HG03095 (cell line): ENCODE results near the gene ZNF808.
"Not testable (repeated sequence)": the region's sequence is repeated elsewhere in the genome, so short reads cannot be mapped to it uniquely, and the experiment has no call there.

ENCODE experiments used
- ATAC-seq: cut with Tn5 transposase; IDR thresholded peaks from one replicate; pipeline ENCODE4 v1.9.1; 2021; ENCODE audit warnings: moderate library complexity; ENCODE audit not compliant: unreplicated experiment

Gene ZNF808

DNA sequence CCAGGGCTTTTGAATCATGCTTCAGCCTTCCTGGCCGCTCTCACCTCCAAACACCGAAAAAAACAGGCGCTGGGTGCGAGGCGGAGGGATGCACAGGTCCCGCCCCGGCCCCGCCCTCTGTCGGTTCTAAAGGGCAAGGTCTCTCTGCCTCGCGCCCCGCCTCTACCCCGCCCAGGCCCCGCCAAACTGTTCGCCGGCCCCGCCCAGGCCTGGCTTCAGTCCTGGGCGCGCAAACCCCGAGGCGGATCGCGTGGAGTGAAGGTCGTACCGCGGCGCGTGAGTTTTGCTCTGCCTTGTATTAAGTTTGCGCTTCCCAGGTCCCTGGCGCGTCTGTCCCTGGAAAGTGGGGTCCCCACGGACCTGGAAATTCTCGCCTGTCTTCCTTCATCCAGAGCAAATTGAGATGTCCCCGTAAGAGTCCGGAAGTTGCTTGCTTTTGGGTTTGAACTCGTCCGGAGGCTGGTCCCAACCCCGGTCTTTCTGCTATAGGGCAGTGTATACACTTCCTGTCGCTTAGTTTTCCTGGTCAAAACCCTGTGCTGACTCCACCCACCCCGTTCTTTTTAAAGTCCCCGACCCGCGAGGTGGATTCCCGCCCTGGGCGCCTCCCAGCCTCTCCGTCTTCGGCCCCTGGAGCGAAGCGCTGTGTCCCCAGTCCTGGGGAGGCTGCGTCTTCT is 8.4 kb downstream of the ZNF808 start:
- peak; percentile 73 for ATAC-seq

DNA sequence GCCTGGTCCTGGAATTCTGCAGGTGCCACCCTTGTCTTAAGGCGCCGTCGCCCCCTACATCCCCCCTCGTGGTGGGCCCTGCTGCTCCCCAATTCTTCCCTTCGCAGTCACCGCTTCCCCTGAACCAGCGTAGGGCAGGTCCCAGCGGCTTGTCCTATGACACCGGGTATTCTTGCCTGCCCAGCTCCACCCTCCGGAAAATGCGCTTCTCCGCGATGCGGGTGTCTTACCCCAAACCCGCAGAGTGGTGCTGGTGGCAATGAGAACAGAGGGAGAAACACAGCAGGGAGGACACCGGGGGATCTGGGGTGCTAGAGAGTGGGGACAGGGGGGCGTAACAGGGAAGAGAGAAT is 9.0 kb downstream of the ZNF808 start:
- ATAC-seq = no peak

DNA sequence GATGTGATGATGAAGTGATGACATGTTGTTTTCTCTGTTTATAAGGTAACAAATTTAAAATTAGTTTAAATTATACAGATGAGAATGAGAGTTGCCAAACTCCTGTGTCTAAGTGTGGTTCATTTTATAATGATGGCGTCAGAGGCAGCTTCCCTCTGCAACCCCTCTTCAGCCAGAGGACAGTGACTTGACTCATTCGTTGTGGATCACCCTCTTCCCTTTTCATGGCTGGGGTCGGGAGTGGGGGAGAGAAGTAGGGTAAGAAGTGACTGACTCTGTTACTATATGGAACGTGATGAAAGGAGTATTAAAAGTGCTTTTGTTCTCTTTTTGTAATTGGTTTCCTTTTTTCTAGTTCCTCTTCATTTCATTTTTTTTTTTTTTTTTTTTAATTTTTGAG is 11.3 kb downstream of the ZNF808 start:
- not testable (repeated sequence) for ATAC-seq

DNA sequence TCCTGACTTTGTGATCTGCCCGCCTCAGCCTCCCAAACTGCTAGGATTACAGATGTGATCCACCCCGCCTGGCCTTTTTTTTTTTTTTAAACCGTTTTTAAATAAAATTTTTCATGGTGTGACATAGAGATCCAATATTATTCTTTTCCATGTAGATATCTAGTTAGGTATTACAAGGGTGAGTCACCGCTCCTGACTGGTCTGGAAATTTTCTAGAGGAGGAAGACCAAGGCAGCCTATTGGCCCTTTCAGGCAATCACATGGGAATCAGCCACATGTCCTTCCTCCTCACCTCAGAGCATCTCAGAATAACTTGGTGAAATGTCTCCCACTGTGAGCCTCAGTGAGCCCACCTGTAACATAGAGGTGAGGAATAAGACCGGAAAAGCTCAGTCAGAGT is 13.7 kb downstream of the ZNF808 start:
- ATAC-seq = not testable (repeated sequence)

DNA sequence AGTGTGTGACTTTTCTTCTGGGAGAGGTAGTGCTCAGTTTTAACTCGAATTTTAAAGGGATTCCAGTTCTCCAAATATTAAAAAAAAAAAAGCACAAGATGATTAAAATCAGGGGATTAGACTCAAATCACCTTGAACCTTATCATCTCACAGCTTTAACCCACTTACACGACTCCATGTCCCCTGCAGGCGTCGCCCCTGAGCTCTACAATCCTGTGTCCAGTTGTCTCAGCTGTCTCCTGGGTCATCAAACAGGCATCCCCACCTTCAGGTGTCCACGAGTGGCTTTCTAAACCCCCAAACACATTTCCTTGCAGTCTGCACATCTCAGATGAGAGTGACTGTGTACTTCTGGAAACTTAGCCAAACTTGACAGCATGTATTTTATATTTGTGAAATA is 14.1 kb downstream of the ZNF808 start:
- no peak for ATAC-seq

DNA sequence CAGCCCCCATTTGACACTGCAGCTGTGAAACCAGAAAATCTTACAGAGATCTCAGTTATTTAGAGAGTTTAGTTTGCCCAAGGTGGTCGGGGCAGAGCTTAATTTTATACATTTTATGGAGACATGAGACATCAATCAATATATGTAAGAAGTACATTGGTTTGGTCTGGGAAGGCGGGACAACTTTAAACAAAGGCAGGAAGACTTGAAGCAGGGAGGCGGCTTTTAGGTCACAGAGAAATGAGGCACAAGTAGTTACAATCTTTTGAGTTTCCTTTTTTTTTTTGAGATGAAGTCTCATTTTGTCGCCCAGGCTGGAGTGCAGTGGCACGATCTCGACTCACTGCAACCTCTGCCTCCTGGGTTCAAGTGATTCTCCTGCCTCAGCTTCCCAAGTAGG is 15.1 kb downstream of the ZNF808 start:
- not testable (repeated sequence) for ATAC-seq

DNA sequence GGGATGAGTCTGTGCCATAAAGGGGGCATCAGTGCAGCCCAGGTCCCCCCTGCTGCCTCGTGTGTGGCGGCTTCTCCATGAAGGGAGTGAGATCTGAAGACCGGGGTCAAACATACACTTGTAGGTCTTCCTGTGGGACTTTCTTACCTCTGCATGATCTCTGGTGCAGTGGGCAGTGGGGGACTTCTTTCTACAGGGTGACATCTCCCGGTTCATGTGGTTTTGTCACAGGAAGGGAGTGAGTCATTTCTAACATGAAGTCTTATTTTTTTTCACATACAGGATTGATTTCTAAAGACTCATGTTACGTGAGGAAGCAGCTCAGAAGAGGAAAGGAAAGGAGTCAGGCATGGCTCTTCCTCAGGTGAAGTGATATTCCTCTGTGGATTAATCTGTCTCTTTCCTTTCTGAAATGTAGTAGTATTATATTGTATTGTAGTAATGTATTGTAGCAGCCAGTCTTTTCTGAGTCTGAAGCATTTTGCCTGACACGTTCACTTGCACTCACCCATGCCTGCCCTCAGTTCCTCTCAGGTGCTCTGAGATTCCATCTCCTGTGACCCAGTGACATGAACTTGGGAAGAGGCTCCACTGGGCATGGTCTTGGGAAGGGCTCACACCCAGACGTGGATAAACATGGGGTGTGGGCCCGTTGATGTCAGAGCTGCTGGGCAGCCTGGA is 15.7 kb downstream of the ZNF808 start:
- no peak for ATAC-seq

DNA sequence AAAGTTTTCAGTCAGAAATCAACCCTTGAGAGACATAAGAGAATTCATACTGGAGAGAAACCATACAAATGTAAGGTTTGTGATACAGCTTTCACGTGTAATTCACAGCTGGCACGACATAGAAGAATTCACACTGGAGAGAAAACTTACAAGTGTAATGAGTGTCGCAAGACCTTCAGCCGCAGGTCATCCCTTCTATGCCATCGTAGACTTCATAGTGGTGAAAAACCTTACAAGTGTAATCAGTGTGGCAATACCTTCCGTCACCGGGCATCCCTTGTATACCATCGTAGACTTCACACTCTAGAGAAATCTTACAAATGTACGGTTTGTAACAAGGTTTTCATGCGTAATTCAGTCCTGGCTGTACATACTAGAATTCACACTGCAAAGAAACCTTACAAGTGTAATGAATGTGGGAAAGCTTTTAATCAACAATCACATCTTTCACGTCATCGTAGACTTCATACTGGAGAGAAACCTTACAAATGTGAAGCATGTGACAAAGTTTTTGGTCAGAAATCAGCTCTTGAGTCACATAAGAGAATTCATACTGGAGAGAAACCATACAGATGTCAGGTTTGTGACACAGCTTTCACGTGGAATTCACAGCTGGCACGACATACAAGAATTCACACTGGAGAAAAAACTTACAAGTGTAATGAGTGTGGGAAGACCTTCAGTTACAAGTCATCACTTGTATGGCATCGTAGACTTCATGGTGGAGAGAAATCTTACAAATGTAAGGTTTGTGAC is 26.9 kb downstream of the ZNF808 start:
- ATAC-seq = no peak

DNA sequence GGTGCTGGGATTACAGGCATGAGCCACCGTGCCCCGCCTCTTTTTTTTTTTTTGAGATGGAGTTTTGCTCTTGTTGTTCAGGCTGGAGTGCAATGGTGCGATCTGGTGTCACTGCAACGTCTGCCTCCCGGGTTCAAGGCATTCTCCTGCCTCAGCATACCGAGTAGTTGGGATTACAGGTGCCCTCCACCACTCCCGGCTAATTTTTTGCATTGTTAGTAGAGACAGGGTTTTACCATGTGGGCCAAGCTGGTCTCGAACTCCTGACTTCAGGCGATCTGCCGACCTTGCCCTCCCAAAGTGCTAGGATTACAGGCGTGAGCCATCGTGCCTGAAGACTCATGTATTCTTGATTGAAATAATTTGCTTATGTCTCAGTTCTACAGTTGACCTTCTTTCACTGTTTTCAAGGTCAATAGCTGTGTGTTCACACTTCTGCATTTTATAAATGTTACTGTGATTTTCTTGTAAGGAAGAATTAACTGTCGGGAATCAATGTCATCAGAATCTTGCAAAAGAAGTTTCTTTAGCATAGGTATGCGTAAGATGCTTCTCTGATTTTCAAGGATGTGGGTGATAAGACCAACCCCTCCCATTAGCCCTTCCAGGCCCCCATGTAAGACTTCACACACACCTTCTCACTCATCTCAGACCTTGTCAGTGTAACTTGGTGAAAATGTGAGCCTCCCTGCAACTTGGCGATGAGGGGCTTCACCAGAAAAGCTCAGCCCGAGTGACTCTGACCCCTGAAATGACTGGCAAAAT is 29.9 kb downstream of the ZNF808 start:
- no peak for ATAC-seq

DNA sequence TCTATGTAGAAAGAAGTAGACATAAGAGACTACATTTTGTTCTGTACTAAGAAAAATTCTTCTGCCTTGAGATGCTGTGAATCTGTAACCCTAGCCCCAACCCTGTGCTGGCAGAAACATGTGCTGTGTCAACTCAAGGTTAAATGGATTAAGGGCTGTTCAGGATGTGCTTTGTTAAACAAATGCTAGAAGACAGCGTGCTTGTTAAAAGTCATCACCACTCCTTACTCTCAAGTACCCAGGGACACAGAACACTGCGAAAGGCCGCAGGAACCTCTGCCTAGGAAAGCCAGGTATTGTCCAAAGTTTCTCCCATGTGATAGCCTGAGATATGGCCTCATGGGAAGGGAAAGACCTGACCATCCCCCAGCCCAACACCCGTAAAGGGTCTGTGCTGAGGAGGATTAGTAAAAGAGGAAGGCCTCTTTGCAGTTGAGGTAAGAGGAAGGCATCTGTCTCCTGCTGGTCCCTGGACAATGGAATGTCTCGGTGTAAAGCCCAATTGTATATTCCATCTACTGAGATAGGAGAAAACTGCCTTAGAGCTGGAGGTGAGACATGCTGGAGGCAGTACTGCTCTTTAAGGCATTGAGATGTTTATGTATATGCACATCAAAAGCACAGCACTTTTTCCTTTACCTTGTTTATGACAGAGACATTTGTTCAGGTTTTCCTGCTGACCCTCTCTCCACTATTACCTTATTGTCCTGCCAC is 31.4 kb downstream of the ZNF808 start:
- ATAC-seq = not testable (repeated sequence)

DNA sequence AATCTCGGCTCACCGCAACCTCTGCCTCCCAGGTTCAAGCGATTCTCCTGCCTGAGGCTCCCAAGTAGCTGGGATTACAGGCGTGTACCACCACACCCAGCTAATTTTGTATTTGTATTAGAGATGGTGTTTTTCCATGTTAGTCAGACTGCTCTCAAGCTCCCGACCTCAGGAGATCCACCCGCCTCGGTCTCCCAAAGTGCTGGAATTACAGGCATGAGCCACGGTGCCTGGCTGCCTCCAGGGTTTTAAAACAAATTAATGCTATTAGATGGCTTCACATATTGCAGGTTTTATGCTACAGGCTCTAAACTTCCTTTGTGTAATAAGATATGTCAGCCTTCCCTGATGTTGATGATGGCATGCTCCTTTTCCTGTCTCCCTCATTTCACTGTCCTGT is 34.1 kb downstream of the ZNF808 start:
- not testable (repeated sequence) for ATAC-seq

DNA sequence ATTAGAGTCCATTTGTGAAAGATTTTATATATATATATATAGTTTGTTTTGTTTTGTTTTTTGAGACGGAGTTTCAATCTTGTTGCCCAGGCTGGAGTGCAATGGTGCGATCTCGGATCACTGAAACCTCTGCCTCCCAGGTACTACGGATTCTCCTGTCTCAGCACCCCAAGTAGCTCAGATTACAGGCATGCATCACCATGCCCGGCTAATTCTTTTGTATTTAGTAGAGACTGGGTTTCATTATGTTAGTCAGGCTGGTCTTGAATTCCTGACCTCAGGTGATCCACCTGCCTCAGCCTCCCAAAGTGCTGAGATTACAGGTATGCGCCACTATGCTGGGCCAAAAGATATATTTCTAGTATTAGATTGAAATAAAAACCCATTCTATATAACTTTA is 38.7 kb downstream of the ZNF808 start:
- ATAC-seq = no peak

DNA sequence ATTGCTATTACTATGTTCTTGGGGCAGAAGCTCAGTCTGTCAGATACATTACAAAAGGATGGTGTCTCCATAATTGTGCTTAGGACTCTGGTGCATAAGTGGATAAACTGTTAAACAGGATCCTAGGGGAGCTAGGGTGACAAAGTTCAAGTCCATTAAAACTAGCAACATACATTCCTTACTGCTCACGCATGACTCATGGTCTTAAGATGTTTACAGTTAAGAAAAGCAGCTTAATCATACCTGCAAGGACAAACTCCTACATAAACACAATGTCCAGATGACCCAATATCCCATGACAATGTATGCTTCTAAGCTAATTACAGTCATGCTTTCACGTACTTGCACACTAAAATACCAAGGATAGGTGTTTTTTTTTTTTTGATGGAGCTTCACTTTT is 39.1 kb downstream of the ZNF808 start:
- no peak for ATAC-seq

DNA sequence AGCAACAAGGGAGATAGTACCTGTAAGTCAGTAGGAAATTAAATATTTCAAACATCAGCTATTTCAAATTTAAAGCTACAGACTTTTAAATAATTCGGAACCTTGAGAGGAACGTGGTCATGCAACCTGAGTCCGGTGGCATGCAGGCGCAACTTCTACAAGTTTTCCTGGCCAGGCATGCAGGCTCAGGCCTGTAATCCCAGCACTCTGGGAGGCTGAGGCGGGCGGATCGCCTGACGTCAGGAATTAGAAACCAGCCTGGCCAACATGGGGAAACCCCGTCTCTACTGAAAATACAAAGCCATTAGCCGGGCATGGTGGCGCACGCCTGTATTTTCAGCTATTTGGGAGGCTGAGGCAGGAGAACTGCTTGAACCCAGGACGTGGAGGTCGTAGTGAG is 40.5 kb downstream of the ZNF808 start:
- ATAC-seq = no peak

DNA sequence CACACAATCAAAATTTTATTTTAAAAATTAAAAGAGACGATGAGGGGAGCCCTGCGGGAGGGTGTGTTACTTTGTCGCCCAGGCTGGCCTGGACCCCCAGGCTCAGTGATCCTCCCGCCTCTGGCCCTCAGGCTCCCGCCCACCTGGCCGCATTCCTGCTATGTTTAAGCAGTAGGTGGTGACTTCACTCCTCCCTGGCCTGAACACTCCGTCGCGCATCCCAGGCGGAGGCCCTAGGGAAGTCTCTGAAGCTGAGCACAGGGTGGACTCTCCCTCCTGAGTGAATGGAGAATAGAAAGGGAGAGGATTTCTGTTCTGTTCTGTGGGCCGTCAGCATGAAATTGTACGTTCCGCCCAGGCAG is 42.2 kb downstream of the ZNF808 start:
- ATAC-seq = not testable (repeated sequence)

DNA sequence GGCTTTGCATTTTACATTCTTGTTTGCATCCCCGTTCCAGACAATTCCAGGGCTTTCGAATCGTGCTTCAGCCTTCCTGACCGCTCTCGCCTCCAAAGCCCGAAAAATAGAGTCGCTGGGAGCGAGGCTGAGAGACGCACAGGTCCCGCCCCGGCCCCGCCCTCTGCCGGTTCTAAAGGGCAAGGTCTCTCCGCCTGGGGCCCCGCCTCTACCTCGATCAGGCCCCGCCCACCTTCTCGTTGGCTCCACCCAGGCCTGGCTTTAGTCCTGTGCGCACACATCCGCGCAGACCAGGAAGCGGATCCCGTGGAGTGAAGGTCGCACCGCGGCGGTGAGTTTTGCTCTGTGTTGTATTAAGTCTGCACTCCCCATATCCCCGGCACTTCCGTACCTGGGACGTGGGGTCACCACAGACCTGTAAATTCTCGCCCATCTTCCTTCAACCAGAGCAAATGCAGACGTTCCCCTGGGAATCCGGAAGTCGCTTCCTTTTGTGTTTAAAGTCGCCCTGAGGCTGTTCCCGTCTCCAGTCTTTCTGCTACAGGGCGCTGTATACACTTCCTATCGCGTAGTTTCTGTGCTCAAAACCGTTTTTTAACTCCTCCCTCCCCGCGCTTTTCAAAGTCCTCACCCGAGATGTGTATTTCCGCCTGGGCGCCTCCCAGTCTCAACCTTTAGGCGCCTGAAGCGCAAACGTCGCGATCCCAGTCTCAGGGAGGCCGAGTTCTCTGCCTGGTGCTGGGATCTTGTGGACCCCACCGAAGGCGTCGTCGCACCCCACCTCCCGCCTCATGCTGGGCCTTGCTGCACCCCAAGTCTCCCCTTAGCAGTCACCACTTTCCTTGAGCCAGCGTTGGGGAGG is 42.8 kb downstream of the ZNF808 start, which contains the start of gene ZNF701:
ZNF701 (plus strand) TSS at position 288 of the 862 bp plus-strand sequence. CDS start 3,861 bp downstream, outside the sequence.
- ATAC-seq = peak; percentile 90

DNA sequence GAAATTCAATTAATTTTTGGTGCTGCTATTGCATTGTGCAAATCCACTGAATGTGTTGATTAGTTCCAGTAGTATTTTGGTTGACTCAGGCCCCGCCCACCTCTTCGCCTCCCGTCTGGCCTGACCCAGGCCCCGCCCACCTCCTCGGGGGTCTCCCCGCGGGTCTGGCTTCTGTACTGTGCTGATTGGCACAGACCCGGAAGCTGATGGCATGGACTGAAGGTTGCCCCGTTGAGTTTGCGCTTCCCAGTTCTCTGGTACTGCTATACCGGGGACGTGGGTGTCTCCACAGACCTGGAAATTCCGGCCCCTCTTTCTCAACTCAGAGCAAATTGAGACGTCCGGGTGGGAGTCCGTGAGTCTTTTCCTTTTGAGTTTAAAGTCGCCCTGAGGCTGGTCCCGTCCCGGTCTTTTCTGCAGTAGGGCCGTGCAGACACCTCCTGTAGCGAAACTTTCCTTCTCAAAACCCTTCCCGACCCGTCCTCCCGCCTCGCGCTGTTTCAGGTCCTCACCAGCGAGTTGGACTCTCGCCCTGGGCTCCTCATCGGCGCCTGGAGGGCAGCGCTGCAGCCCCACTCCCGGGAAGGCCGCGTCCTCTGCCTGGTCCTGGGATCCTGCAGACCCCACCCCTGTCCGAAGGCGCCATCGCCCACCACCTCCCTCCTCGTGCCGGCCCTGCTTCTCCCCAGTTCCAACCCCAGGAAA is 57.4 kb downstream of the ZNF808 start:
- ATAC-seq = no peak

DNA sequence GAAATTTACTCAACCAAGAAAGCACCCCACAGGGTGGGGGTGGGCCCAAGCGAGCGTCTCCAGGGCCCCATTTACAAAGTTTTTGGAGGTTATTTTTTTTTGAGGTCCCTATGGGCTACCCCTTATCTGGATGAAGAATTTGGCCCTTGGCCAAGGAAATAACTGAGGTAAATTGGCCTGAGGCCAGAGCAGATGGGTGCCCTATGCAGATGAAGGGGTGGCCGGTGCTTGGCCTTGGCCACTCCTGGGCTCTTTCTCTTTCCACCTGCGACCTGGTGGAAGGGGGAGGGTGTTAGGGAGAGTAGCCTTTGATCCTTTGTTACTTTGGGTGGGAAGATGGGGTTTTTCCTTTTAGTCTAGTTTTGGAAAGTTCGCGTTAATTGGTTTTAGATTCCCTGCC is 58.1 kb downstream of the ZNF808 start:
- ATAC-seq = no peak

DNA sequence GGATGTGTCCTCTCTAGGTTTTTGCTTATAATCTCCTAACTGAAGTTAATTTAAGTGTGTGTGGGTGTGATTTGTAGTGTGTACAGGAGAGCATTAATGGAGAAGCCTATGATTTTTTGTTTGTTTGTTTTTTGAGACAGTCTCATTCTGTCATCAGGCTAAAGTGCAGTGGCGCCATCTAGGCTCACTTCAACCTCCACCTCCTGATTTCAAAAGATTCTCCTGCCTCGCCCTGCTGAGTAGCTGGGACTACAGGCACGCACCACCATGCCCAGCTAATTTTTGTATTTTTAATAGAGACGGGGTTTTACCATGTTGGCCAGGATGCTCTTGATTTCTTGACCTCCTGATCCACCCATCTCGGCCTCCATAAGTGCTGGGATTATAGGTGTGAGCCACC is 63.3 kb downstream of the ZNF808 start:
- no peak for ATAC-seq
